CD4-positive, alpha-beta T cell treated with Interleukin-2 at 100 ng/mL for 4 hours (primary cell): ENCODE data around the gene IL1RAPL1.

Experiments used
- DNase-seq: peaks from one replicate; pipeline ENCODE4 v3.0.0-alpha.2; 2020; ENCODE audit warnings: low spot score

Gene IL1RAPL1

GRCh38 chrX:29792335-29792734, 1205.1 kb downstream of the IL1RAPL1 start:
- no peak for DNase-seq

DNA sequence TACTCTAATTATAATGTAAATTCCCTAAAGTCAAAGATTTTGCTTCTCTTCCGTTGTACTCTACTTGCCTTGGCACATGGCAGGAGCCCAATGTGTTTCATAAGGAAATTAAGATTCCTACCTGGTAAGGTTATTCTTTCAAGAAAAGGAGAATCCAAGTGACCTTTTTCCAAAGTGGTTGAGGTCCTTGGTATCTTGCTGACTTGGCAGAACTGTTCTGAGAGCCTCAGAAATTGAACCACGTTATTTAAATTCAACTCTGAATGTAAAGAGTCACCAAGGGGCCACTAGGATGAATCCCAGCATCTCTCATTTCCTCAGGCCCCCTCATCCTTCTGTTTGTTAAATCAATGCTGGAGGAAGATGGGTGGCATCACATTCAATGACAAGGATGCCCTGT, 1209.9 kb downstream of the IL1RAPL1 start:
- DNase-seq, result no peak

GRCh38 chrX:29798469-29798868, 1211.2 kb downstream of the IL1RAPL1 start:
- DNase-seq, result no peak

GRCh38 chrX:29813174-29813573, 1225.9 kb downstream of the IL1RAPL1 start:
- no peak for DNase-seq

DNA sequence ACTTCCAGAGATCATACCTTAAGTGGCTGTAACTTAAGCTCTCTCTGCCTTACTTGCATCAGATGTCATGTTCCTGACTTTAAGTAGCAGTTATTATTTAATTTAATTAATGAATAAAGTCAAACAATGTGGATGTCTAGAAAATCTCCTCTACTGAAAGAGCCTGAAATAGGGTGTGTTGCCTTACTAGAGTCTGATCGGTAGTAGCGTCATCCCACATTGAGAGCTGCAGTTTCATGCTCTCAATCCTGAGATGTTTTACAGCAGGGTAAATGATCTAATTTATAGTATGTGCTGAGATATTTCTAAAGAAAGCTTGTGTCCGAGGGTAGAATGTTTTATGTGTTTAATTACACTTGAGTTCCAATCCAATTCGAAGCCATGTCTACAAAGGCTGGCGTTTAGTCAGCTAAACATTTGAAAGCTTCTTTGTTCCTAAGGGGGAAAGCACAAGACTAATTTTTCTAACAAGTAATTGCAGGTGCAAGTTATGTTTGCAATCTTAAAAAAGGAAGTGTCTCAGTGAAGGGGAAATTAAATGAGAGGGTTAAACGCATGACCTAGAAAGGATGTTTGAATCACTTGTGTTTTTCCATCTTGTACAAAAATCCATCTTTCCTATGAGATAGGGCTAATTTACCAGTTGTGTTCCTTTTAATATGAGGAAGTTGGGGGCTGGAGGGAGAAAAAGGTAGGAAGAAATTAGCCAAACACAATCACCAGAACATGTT, 1237.1 kb downstream of the IL1RAPL1 start:
- no peak for DNase-seq

DNA sequence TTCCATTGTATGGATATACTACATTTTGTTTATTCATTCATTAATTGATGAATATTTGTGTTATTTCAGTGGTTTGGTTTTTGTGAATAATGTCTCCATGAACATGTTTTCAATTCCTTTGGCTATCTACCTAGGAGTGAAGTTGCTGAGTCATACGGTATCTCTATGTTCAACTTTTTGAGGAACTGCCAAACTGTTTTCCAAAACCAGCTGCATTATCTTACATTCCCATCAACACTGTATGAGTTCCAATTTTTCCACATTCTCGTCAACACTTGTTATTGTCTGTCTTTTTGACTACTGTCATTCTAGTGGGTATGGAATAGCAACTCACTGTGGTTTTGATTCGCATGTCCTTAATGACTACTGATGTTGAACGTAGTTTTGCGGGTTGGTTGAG, 1239.5 kb downstream of the IL1RAPL1 start:
- no peak for DNase-seq

- no peak for DNase-seq
Measured at GRCh38 chrX:29834311-29834710, 1247.1 kb downstream of the IL1RAPL1 start.

- no peak for DNase-seq
Measured at GRCh38 chrX:29834764-29835163, 1247.5 kb downstream of the IL1RAPL1 start.

- no peak for DNase-seq
Measured at GRCh38 chrX:29841750-29842149, 1254.5 kb downstream of the IL1RAPL1 start.

- no peak for DNase-seq
Measured at GRCh38 chrX:29842552-29842951, 1255.3 kb downstream of the IL1RAPL1 start.

GRCh38 chrX:29851857-29852605, 1264.8 kb downstream of the IL1RAPL1 start:
- DNase-seq, result no peak

- DNase-seq, result no peak
Measured at GRCh38 chrX:29852767-29853166, 1265.5 kb downstream of the IL1RAPL1 start.

- DNase-seq, result no peak
Measured at GRCh38 chrX:29858714-29859113, 1271.5 kb downstream of the IL1RAPL1 start.

DNA sequence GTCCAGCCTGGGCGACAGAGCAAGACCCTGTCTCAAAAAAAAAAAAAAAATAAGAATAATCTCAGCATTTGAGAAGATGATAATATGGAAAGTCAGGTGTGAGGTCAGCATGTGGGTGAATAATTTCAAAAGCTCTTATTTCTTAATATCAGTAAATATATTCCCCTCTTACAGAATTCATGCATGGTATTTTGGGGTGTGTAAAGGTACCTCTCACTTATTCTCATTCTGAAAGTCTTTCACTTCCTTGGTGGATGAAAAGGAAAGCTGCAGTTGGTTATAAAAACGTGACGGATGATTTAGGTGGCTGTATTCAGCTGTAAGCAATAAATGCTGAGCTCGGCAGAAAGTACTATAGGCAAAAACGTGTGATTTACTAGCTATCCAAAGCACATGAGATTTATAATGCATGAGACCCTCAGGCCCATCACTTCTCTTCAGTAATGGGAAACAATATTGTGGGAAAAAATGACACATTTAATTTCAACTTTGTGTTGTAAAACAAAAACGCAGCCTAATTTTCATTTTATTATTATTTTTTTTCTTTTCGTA, 1275.0 kb downstream of the IL1RAPL1 start:
- no peak for DNase-seq

DNA sequence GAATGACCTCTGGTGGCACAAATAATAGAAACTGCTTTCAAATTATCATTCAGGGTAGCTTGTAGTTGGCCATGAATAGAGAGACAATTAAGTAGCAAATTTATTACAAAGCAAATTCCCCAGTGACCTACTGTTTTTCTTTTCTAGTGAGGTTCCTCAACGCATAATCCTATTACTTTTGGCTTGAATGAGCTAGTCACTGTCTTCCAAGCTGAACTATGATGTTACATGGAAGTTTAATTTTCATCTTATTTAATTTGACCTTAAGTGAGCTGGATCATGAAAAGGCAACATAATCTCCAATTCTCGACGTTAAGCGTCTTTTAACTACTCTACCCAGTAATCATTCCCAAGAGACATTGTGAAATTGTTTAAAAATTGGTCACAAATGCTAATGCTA, 1280.7 kb downstream of the IL1RAPL1 start:
- no peak for DNase-seq

GRCh38 chrX:29869837-29870236, 1282.6 kb downstream of the IL1RAPL1 start:
- no peak for DNase-seq

DNA sequence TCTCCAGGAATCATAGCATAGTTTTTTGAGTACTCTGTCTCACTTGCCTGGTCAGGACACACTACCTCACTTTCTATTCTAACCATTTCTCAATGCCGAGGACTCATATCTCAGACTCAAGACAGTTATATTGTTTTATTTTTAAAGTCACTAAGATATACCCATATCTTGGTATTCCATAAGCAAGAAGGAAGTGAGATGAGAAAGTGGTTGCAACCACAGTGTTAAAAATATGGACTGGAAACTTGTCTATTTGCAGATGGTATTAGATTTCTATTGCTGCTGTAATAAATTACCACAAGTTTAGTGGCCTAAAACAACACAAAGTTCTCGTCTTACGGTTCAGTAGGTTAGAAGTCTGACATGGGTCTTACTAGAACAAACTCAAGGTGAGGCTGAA, 1283.4 kb downstream of the IL1RAPL1 start:
- no peak for DNase-seq

GRCh38 chrX:29872831-29873230, 1285.6 kb downstream of the IL1RAPL1 start:
- no peak for DNase-seq

GRCh38 chrX:29876733-29877132, 1289.5 kb downstream of the IL1RAPL1 start:
- DNase-seq, result no peak

DNA sequence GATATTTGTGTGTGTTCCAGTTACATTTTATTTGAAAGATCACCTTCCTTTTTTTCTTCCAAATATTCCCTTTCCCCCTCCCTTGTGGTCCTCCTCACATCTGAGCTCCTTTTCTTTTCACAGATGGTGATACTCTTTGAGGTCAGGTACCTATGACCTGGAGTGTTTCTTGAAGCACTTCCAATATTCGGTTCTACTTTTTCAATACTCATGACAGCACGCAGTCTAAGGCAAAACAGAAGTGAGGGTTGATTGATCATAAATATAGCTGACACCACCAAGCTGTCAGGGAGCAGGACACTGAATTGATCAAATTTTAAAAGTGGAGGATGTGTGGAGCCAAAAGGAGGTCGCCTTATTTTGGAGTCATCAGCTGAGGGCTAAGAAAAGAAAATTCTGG, 1293.7 kb downstream of the IL1RAPL1 start:
- no peak for DNase-seq

DNA sequence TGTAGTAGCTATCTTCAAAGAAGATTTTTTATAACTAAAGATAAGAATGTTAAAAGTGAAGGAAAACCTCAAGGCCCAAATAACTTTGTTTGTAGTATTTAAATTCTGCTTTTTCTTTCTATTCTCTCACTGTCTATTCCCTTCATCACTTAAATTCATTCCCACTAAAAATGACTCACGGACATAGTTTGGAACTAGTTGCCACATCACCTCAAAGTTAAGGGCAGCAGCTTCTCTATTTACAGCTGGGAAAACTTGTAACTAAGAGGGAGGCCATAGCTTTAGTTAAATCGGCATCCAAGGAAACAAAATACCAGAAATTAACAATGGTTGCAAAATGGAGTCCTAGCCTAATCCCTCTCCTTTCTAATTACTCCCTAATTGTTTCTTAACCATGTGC, 1302.8 kb downstream of the IL1RAPL1 start:
- no peak for DNase-seq

DNA sequence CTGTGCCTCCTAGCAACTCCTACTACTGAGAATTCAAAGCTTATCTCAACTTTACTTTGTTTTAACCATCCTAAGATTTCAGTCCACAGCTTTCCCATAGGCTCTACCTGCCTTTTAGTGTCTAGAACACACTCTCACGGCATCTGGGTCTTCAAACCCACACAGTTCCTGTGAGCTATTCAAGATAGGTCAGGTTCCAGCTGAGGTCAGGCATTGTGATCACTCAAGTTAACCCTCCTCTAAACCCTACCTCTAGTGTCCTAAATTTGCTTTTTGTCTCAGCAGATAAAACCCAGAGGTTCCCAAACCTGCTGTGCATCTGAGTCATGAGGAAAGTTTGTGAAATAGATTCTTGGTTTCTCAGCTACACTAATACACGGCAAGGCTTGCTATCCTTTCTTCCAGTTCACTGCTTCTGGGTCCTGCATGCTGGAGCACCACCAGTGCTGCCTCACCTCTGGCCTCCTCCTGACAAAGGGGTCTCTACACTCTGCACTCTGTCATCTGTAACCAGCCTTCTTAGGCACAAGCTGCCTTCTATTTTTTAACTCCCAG, 1303.5 kb downstream of the IL1RAPL1 start:
- no peak for DNase-seq

DNA sequence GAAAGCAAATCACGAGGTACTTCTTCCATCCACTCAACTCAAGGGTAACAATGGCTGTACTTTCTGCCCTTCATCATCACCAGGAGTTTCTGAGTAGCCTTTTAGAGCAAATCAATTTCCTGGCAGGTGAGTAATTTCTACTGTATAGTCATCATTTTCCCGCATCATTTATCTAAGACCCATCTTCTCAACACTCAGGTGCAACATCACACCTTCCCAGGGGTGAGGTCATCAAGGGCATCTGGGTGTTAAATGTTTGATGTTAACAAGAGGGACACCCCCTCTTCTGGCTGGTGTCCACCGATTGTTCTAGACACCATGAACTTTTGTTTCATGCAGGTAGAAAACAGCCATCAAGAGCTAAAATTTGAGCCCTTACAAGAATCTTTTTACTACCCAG, 1314.8 kb downstream of the IL1RAPL1 start:
- no peak for DNase-seq
